CD4-positive, alpha-beta T cell (primary cell): ENCODE measurements around the gene KCNMA1. TPM values are rescaled to one million over a fixed set of nuclear protein-coding genes. Genes with fewer than 3 reads are reported as not detected.

ENCODE experiments used
- ATAC-seq: fragments of 200-7000 bp; cut with Tn5 transposase; one replicate; pipeline ENCODE4 v1.10.0; 2022; ENCODE audit warnings: mild to moderate bottlenecking; ENCODE audit not compliant: poor library complexity
- CTCF ChIA-PET: fragments of 350-600 bp; sonication (Branson Sonifier 250); formaldehyde crosslinking; loops from one replicate; lab custom pipeline; 2021; ENCODE audit warnings: antibody characterized with exemption, inconsistent platforms; lab: Charles Lee
- POLR2A ChIA-PET: fragments of 350-600 bp; sonication (Branson Sonifier 250); formaldehyde crosslinking; loops from one replicate; lab custom pipeline; 2021; ENCODE audit warnings: antibody characterized with exemption, inconsistent platforms; lab: Charles Lee
- DNase-seq, 14 experiments: peaks; one replicate each; pipeline ENCODE4 v3.0.0-alpha.2; 2013 to 2020; ENCODE audit warnings: mixed read lengths in 2 of 14
- H3K27ac ChIP-seq, 2 donors: one replicate each; pipeline versions ENCODE4 v1.5.1 to v1.7.0; 2013; ENCODE audit warnings: low read length in 2 of 2, low read depth in 1 of 2, mild to moderate bottlenecking in 1 of 2
- H3K27me3 ChIP-seq, 2 experiments: 1 replicate in 1 of 2; 2 replicates in 1 of 2; pipeline versions ENCODE4 v1.6.1 to v1.7.0; 2013; ENCODE audit warnings: low read length in 2 of 2, control low read depth in 1 of 2, mild to moderate bottlenecking in 1 of 2, moderate library complexity in 1 of 2; ENCODE audit not compliant: insufficient read depth in 2 of 2, control insufficient read depth in 1 of 2
- H3K36me3 ChIP-seq: one replicate; pipeline ENCODE4 v1.6.1; 2013; ENCODE audit warnings: low read length, control low read depth; ENCODE audit not compliant: insufficient read depth
- H3K4me1 ChIP-seq: one replicate; pipeline ENCODE4 v1.6.1; 2013; ENCODE audit warnings: low read length, control low read depth; ENCODE audit not compliant: insufficient read depth
- H3K4me3 ChIP-seq: one replicate; pipeline ENCODE4 v1.5.1; 2013; ENCODE audit warnings: mild to moderate bottlenecking, low read length, moderate library complexity
- H3K9me3 ChIP-seq, 2 experiments: 1 replicate in 1 of 2; 2 replicates in 1 of 2; pipeline versions ENCODE4 v1.6.1 to v1.7.0; 2013; ENCODE audit warnings: low read length in 2 of 2, mild to moderate bottlenecking in 2 of 2, control low read depth in 1 of 2, moderate library complexity in 1 of 2; ENCODE audit not compliant: control insufficient read depth in 1 of 2, insufficient read depth in 1 of 2
- H3K27ac Mint-ChIP-seq: one replicate; pipeline ENCODE4 v1.8.0; 2020; ENCODE audit warnings: mixed read lengths
- H3K27me3 Mint-ChIP-seq: one replicate; pipeline ENCODE4 v1.8.0; 2021; ENCODE audit warnings: mixed read lengths
- H3K36me3 Mint-ChIP-seq: one replicate; pipeline ENCODE4 v1.8.0; 2021; ENCODE audit warnings: low read depth, mixed read lengths
- H3K4me1 Mint-ChIP-seq: one replicate; pipeline ENCODE4 v1.8.0; 2021; ENCODE audit warnings: low read depth, mixed read lengths
- H3K4me3 Mint-ChIP-seq: one replicate; pipeline ENCODE4 v1.8.0; 2020; ENCODE audit warnings: mild to moderate bottlenecking, mixed read lengths
- H3K9me3 Mint-ChIP-seq: one replicate; pipeline ENCODE4 v1.8.0; 2020; ENCODE audit warnings: mixed read lengths
- intact Hi-C, 2 experiments: fragments of 100-400 bp; cut with DNase I in 1 of 2; cut with micrococcal nuclease in 1 of 2; formaldehyde crosslinking; loops; one replicate each; pipeline versions ENCODE4 v1.15.1 to v1.9.0; 2023 to 2025; cut with DNase I, micrococcal nuclease
- total RNA-seq, 174 experiments: library from RNA in 2 of 174; stranded (reverse) in 2 of 174; gene quantifications; one replicate each; pipeline ENCODE4 v1.2.3 and lab custom pipeline; 2021 to 2026
- TF ChIP-seq, protein P1 (sequence below): fragments of 200-600 bp; IDR thresholded peaks from one replicate; pipeline ENCODE4 v1.8.0; 2022; ENCODE audit warnings: antibody characterized with exemption, mild to moderate bottlenecking

Gene KCNMA1
- total RNA-seq, 2 experiments from 2014 or later: not detected

GRCh38 chr10:77524281-77524711 is 113.3 kb downstream of the KCNMA1 start:
- peaks cover 5% of the 10 kb centered on the region for H3K27me3 Mint-ChIP-seq
- H3K36me3 Mint-ChIP-seq: no peaks in the 10 kb centered on the region
- H3K9me3 Mint-ChIP-seq: no peaks in the 10 kb centered on the region
- Histone ChIP-seq H3K9me3 (peaks cover 0 to 5% of the 10 kb centered on the region in 2 experiments), H3K27ac (no peak overlapping the region), H3K4me1 (no peaks in the 10 kb centered on the region), H3K4me3 (no peak overlapping the region), H3K27me3 (peaks cover 0 to 4% of the 10 kb centered on the region in 2 experiments), H3K36me3 (no peaks in the 10 kb centered on the region)
- DNase-seq (no peak), ATAC-seq (no peak)
- H3K27ac Mint-ChIP-seq: no peak overlapping the region
- no peaks in the 10 kb centered on the region for H3K4me1 Mint-ChIP-seq
- ChIA-PET POLR2A (no interaction called here), CTCF (no interaction called here)
- intact Hi-C loops: no loop called here
- TF ChIP-seq, protein P1, sequence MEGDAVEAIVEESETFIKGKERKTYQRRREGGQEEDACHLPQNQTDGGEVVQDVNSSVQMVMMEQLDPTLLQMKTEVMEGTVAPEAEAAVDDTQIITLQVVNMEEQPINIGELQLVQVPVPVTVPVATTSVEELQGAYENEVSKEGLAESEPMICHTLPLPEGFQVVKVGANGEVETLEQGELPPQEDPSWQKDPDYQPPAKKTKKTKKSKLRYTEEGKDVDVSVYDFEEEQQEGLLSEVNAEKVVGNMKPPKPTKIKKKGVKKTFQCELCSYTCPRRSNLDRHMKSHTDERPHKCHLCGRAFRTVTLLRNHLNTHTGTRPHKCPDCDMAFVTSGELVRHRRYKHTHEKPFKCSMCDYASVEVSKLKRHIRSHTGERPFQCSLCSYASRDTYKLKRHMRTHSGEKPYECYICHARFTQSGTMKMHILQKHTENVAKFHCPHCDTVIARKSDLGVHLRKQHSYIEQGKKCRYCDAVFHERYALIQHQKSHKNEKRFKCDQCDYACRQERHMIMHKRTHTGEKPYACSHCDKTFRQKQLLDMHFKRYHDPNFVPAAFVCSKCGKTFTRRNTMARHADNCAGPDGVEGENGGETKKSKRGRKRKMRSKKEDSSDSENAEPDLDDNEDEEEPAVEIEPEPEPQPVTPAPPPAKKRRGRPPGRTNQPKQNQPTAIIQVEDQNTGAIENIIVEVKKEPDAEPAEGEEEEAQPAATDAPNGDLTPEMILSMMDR: no peak
- H3K4me3 Mint-ChIP-seq: no peak overlapping the region

GRCh38 chr10:77522268-77522809 is 115.3 kb downstream of the KCNMA1 start:
- Mint-ChIP-seq H3K27me3 (peaks cover 15% of the 10 kb centered on the region), H3K4me1 (no peaks in the 10 kb centered on the region)
- CTCF ChIA-PET: no interaction called here

DNA sequence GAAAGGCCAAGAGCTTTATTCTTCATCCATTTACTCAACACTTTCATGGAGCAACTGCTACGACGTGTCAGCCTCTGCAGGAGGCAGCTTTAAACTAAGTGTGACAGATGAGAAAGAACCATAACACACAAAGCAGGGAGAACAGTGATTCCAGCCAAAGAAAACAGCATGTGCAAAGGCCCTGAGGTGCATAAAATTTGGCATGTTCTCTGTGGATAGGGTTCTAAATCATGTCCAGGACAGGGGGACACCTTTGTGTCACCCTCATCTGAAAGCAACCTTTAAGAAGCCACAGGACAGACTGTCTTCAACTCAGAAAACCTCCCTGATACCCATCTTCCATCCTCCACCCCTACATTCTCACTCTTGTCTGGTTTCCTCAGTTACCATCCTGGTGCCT is 116.6 kb downstream of the KCNMA1 start:
- H3K9me3 ChIP-seq: peaks cover 0 to 13% of the 10 kb centered on the region in 2 experiments
- no peaks in the 10 kb centered on the region for H3K36me3 ChIP-seq
- no peaks in the 10 kb centered on the region for H3K9me3 Mint-ChIP-seq
- H3K36me3 Mint-ChIP-seq: no peaks in the 10 kb centered on the region
- H3K27me3 ChIP-seq: peaks cover 0 to 2% of the 10 kb centered on the region in 2 experiments
- no peak for DNase-seq
- H3K27ac Mint-ChIP-seq: no peak overlapping the region
- no peak overlapping the region for H3K4me3 Mint-ChIP-seq
- CTCF ChIA-PET: interaction anchor here (0.6 kb wide), 1 partner anchor 724 kb away, joined by 3 read pairs; no protein-coding TSS in a partner anchor
- no peak for ATAC-seq
- intact Hi-C loops: no loop called here
- H3K27ac ChIP-seq: no peak overlapping the region
- H3K27me3 Mint-ChIP-seq: peaks cover 20% of the 10 kb centered on the region
- no peaks in the 10 kb centered on the region for H3K4me1 Mint-ChIP-seq
- TF ChIP-seq, protein P1: no peak
- H3K4me1 ChIP-seq: no peaks in the 10 kb centered on the region
- POLR2A ChIA-PET: no interaction called here
- no peak overlapping the region for H3K4me3 ChIP-seq

More at GRCh38 chr10:77522268-77522809, 115.3 kb downstream of the KCNMA1 start:
- POLR2A ChIA-PET: no interaction called here
- DNase-seq: no peak
- intact Hi-C loops: no loop called here
- Histone ChIP-seq H3K4me1 (no peaks in the 10 kb centered on the region), H3K4me3 (no peak overlapping the region), H3K9me3 (peaks cover 0 to 11% of the 10 kb centered on the region in 2 experiments), H3K27ac (no peak overlapping the region), H3K27me3 (peaks cover 0 to 4% of the 10 kb centered on the region in 2 experiments), H3K36me3 (no peaks in the 10 kb centered on the region)
- TF ChIP-seq, protein P1: no peak
- H3K36me3 Mint-ChIP-seq: no peaks in the 10 kb centered on the region
- no peak overlapping the region for H3K27ac Mint-ChIP-seq
- H3K9me3 Mint-ChIP-seq: no peaks in the 10 kb centered on the region
- no peak for ATAC-seq
- no peak overlapping the region for H3K4me3 Mint-ChIP-seq
